Measurements from ENCODE around the gene TSKU.

TSKU gene

GRCh38 chr11:76752321-76753143, 30.6 kb upstream of the TSKU start:
- no peak for DNase-seq

- DNase-seq = no peak
Measured at GRCh38 chr11:76753449-76753848, 29.7 kb upstream of the TSKU start.

- DNase-seq = no peak
Measured at GRCh38 chr11:76753950-76754349, 29.2 kb upstream of the TSKU start.

GRCh38 chr11:76756341-76756741, 26.8 kb upstream of the TSKU start:
- DNase-seq = no peak

- DNase-seq = no peak
Measured at GRCh38 chr11:76758311-76758710, 24.8 kb upstream of the TSKU start.

- DNase-seq = no peak
Measured at GRCh38 chr11:76759092-76759491, 24.1 kb upstream of the TSKU start.

GRCh38 chr11:76759517-76759916, 23.6 kb upstream of the TSKU start:
- DNase-seq = no peak

GRCh38 chr11:76760236-76760635, 22.9 kb upstream of the TSKU start:
- no peak for DNase-seq

- DNase-seq = no peak
Measured at GRCh38 chr11:76761718-76762355, 21.3 kb upstream of the TSKU start.

GRCh38 chr11:76762356-76762752, 20.8 kb upstream of the TSKU start:
- DNase-seq = no peak

- no peak for DNase-seq
Measured at GRCh38 chr11:76762867-76763572, 20.1 kb upstream of the TSKU start.

- no peak for DNase-seq
Measured at GRCh38 chr11:76763573-76764346, 19.4 kb upstream of the TSKU start.

GRCh38 chr11:76764941-76765665, 18.1 kb upstream of the TSKU start:
- DNase-seq = no peak

GRCh38 chr11:76765863-76766350, 17.2 kb upstream of the TSKU start:
- no peak for DNase-seq

- DNase-seq = no peak
Measured at GRCh38 chr11:76766521-76766920, 16.6 kb upstream of the TSKU start.

- no peak for DNase-seq
Measured at GRCh38 chr11:76767659-76768058, 15.5 kb upstream of the TSKU start.

GRCh38 chr11:76768088-76768908, 14.9 kb upstream of the TSKU start:
- DNase-seq = peak in 1 of 2 donors; percentile 4

GRCh38 chr11:76768909-76769560, 14.1 kb upstream of the TSKU start:
- no peak for DNase-seq

GRCh38 chr11:76769645-76770586, 13.2 kb upstream of the TSKU start:
- no peak for DNase-seq
